ENCODE results near the gene DBN1. TPM values are rescaled to one million over a fixed set of nuclear protein-coding genes. Genes with fewer than 3 reads are reported as not detected.

DBN1 gene
- total and polyA plus RNA-seq, 2 donors (not counting 3 experiments of a cell fraction or from before 2014, with no cell fraction given) = 198 to 336 TPM

- DNase-seq (ENCODE audit: low read depth, low spot score) = no peak
- H3K9me3 ChIP-seq (replicated peaks; ENCODE audit: control insufficient read depth, insufficient read depth, low read length) = no peaks in the 10 kb centered on the region
- peaks cover 14% of the 10 kb centered on the region for H3K4me1 ChIP-seq (ENCODE audit: control insufficient read depth, extremely low read depth, insufficient read depth, low read length)
- BruUV-seq (replicated peaks) = no TSS peak
- ChIA-PET POLR2A (no interaction called here), CTCF (interaction anchor here (0.8 to 5.2 kb wide), 4 partner anchors 10 to 39 kb away, joined by 3 to 27 read pairs (median 8); no protein-coding TSS in a partner anchor)
- no peak overlapping the region for H2AFZ ChIP-seq (ENCODE audit: low read depth, low read length)
- no peak overlapping the region for H3K27ac ChIP-seq (ENCODE audit: insufficient read depth, low read depth, low read length)
- intact Hi-C loops (cut with micrococcal nuclease) (no loop called here), dilution Hi-C loops (cut with MboI; ENCODE audit: extremely low pct_ligation_motif_present, low sequenced_read_pairs) (no loop called here)
- H3K9ac ChIP-seq (replicated peaks; ENCODE audit: extremely low read depth, insufficient read depth, low read length) = no peak overlapping the region
- peaks cover 27% of the 10 kb centered on the region for H3K79me2 ChIP-seq (ENCODE audit: control insufficient read depth, insufficient read depth, low read length)
- TF ChIP-seq FOS (IDR thresholded peaks at IDR 0.05; ENCODE audit: borderline replicate concordance, insufficient read depth, low read length) (no peak), MAX (IDR thresholded peaks at IDR 0.05; ENCODE audit: insufficient read depth, insufficient read length) (no peak), JUN (IDR thresholded peaks at IDR 0.05; ENCODE audit: borderline replicate concordance, insufficient read depth, insufficient read length, low read depth) (no peak), EZH2 (IDR thresholded peaks at IDR 0.05; ENCODE audit: borderline replicate concordance, low read depth, low read length, severe bottlenecking) (no peak), CTCF (IDR thresholded peaks at IDR 0.05; ENCODE audit: extremely low read depth in 1 of 2, insufficient read depth in 1 of 2, low read depth in 1 of 2, low read length in 2 of 2) (no peak), MYC (IDR thresholded peaks at IDR 0.05; ENCODE audit: low read depth, low read length) (no peak), GATA2 (IDR thresholded peaks at IDR 0.05; ENCODE audit: insufficient read depth, insufficient read length, low read depth, low read length) (no peak), POLR2A (IDR thresholded peaks at IDR 0.05; ENCODE audit: low read depth, low read length) (no peak), POLR2AphosphoS5 (IDR thresholded peaks at IDR 0.05; ENCODE audit: insufficient read depth, low read depth, low read length) (no peak)
- H3K9me1 ChIP-seq (replicated peaks; ENCODE audit: control insufficient read depth, extremely low read depth, insufficient read depth, low read length) = no peaks in the 10 kb centered on the region
- peaks cover 9 to 24% of the 10 kb centered on the region in 2 experiments for H3K36me3 ChIP-seq (ENCODE audit: control insufficient read depth in 2 of 2, extremely low read depth in 1 of 2, insufficient read depth in 2 of 2, low read length in 2 of 2)
- no peak overlapping the region for H3K4me3 ChIP-seq (replicated peaks in 1 of 3; ENCODE audit: insufficient read depth in 1 of 3, low read depth in 1 of 3, low read length in 3 of 3)
- no peaks in the 10 kb centered on the region for H3K27me3 ChIP-seq (ENCODE audit: control insufficient read depth in 2 of 2, insufficient read depth in 2 of 2, low read length in 2 of 2)
- FAIRE-seq = no peak
- H3K4me2 ChIP-seq (ENCODE audit: insufficient read depth, low read length) = no peak overlapping the region
- H4K20me1 ChIP-seq (replicated peaks; ENCODE audit: control insufficient read depth, extremely low read depth, insufficient read depth, low read length) = no peaks in the 10 kb centered on the region
Measured at GRCh38 chr5:177429248-177430040, 44.0 kb downstream of the DBN1 start.
